Adipose tissue (tissue), 3 donors: ENCODE results near the gene PPP1R9B. TPM values are rescaled to one million over a fixed set of nuclear protein-coding genes. Genes with fewer than 3 reads are reported as not detected.

Source experiments
- H3K27ac ChIP-seq: one replicate; pipeline ENCODE4 v1.5.1; 2013; ENCODE audit warnings: low read depth, low read length
- WGBS, 3 donors: extraction: QIAGEN DNeasy Blood & Tissue Kit; methylation state at CpG; one replicate each; pipeline ENCODE4 v1.1.7; 2013; 5-methylcytosine and 5-hydroxymethylcytosine counted together
- polyA plus RNA-seq, 3 donors: library from polyadenylated mRNA; stranded (reverse); fragments of 200-250 nt; gene quantifications; one replicate each; pipeline ENCODE4 v1.2.3, GENCODE V29; 2013
- donor health status: healthy with polysubstance abuse.
- donor health status: Bipolar disorder and iron deficiency.
- donor health status: healthy.

Gene PPP1R9B
- polyA plus RNA-seq, 3 donors, result 11.8 to 48.7 (median 21.6) TPM

DNA sequence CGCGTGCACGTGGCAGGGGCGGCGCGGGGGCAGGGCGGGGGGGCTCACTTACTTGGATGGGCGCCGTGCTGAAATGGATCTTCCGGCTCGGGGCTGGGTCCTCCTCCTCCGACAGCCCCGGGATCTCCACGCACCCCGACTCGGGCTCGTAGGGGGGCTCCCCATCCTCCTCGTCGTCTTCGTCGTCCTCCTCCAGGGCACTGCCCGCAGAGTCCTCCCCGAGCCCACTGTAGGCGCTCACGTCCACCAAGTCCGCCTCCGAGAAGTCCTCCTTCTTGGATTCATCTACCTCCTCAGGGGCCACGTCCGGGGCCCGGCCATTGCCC is 1.4 kb downstream of the PPP1R9B start:
- H3K27ac ChIP-seq, result no peak overlapping the region
- 0 to 1% (median 1%) methylated on average over 27 to 30 of the region's 30 CpGs for WGBS, 3 donors

DNA sequence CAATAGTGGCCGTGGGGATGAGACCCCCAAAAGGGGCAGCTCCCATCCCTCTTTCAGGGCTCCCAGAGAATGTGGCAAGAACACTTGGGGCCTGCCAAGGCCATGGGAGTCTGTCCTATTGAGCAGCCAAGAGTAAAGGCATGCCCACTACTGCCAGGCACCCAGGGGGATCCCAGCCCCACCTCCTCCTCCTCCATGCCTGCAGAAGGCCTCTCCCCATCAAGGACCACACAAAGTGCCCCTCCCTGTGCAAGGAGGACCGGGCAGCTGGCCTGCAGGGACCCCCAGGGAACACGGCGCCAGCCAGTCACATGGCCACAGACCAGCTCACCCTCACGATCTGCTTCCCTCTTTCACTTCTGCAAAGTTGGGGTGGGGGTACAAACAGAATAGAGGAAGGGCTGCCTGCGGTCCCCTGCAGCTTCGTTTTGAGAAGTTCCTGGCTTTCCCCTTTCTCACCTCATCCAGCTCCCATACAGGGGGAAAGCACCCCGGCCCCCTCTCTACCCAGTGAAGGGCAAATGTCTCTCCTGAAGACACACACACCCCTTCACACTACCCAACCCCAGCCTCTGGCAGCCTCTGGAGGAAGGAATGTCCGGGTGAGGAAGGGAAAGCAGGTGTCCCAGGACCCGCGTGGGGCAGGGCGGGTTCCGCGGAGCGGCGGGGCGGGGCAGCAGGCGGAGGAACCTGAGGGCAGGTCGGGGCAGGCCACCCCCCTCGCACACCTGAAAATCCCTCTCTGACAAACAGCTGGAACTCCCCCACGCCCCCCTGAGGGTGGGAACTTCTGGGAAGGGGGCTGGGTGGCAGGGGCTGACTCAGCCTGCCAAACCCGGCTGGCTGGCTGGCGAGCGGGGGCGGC is 2.0 kb downstream of the PPP1R9B start:
- 1 to 3% (median 1%) methylated on average over 22 to 25 of the region's 25 CpGs for WGBS, 3 donors
- no peak overlapping the region for H3K27ac ChIP-seq

DNA sequence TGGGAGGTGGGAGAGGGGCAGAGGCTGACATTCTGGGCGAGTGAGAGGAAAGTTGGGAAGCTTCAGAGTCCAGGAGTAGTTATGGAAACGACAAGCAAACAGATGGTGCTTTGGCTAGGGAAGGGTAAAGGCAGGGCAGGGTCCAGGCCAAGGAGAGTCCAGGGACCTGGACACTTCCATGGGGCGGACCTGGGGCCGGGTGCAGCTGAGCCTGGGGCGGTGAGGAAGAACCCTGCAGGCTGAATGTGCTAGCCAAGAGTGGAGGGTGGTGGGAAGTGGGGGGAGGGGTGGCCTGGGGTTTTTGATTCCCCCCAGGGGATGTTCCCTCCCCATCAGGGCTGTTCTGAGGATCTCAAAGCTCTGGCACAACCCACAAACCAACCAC is 2.6 kb downstream of the PPP1R9B start:
- 4 to 12% (median 5%) methylated on average over 5 of the region's 5 CpGs for WGBS, 3 donors
- H3K27ac ChIP-seq, result no peak overlapping the region

DNA sequence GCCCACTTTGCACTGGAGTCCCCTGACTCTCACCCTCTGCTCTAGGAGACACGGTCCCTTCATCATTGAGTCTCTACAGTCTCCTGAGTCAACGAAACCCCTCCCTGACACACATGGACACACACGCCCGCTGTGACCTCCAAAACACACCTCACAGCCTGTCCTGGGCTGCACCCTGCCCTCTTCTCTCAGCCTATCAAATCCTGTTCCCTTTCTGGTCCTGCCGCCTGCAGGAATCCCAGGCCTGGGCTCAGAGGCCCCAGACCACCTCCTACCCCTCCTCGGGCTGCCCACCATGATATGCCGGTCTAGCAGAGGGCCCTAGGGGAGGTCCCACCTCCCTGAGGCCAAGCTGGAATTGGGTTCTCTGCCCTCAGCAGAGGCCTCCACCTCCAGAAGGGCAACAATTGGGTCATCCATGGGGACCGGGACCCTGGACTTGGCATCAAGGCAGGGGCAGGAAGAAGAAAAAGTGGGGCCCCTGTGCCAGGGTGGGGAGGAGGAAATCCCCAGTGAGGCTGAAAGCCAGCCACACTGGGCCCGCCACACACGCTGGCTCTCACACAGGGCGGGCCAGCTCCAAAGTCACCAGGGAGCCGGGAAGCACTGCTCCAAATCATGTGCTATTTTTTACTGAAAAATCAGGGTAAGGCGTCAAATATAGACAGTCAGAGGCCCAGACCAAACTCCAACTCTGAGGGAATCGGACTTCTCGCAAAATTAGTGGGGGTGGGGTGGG is 3.4 kb downstream of the PPP1R9B start:
- WGBS, 3 donors, result 33 to 39% (median 33%) methylated on average over 15 of the region's 15 CpGs
- no peak overlapping the region for H3K27ac ChIP-seq

DNA sequence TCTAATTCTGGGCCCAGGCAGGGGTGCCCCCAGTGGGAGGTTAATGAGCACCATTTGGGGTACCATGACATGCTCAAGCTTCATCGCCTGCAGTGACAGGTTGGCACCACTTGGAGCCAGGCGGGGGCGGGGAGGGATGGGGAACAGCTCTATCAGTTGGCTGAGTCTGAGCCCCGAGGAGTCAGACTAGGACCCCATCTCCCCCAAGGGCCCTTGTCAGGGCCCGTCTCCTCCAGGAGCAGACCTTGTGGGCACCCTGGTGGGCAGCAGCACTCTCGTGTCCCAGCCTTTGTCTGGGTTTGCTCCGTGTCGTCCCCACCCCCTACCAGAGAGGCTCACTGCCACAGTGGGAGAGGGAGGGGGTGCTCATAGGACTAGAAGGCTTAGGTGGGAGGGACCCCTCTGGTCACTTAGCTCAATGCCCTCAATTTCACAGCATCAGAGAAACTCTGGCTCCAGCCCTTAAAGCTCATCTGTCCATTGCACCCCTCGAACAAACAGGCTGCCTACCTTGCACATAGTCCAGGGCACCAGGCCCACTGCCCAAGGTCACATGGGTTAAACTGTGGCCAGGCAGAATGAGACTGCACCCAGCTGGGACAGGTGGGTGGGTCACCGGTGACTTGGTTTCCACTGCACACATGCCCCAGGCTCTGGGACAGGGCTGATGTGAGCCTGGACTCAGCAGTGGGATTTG is 4.1 kb downstream of the PPP1R9B start:
- WGBS, 3 donors, result 61 to 74% (median 74%) methylated on average over 10 of the region's 10 CpGs
- H3K27ac ChIP-seq, result no peak overlapping the region

DNA sequence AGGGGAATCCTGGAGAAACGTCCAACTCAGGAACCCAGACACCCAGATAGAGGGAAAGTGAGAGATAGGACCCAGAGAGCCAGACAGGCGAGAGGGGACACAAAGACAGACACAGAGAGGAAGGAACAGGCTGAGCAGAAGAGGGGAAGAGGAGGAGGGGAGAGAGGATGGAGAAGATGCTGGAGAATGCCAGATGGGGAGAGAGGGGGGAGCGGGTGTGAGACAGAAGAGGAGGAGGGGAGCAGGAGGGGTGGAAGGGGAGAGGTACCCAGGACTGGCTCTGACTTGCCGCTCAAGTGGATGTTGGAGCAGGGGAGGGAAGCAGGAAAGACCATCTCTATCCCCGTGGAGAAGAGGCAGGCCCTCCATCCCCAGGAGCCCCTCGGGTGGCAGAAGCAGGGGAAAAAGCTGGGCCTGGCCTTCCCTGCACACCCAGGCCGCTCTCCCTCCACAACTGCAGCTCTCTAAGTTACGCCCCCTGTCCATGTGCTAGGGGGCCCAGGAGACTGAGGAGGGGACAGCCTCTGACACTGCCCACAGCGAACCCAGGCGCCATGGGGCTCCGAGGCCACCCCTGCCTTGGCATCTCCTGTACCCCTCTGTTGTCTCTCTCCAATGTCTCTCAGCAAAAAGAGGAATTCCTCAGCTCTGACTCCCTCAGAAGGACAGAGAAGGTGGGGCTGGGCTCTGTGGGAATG is 4.8 kb downstream of the PPP1R9B start:
- no peak overlapping the region for H3K27ac ChIP-seq
- 62 to 80% (median 65%) methylated on average over 10 to 11 of the region's 11 CpGs for WGBS, 3 donors

DNA sequence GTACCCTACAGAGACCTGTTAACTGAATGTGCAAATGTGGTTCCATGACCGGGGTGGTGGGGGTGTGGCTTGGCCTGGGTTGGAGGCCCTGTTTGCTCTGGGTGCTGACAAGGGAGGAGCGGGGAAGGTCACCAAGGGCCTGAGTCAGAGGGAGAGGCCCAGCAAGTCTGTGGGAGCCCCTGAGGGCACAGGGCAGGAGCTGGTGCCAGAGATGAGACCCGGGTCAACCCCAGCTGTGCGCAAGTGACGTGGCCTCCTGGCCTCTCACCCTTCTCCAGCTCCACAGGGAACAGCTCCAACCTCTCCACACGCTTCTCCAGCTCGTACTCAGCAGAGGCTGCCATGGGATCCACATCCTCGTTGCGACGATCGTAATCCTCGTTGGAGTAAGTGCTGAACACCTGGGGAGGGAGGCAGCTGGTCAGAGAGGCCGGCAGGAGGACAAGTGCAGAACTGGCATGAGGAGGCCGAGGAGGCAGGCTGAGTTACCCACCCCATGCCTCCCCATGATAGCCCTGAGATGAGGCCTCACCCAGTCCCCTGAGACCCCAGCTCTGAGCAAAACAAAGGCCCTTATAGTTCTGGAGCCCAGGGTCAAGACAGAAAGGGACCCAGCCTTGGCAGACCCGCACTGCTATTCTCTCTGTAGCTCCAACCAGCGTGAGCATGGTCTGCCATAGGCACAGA is 5.5 kb downstream of the PPP1R9B start:
- WGBS, 3 donors, result 56 to 70% (median 69%) methylated on average over 16 of the region's 16 CpGs
- H3K27ac ChIP-seq, result no peak overlapping the region

DNA sequence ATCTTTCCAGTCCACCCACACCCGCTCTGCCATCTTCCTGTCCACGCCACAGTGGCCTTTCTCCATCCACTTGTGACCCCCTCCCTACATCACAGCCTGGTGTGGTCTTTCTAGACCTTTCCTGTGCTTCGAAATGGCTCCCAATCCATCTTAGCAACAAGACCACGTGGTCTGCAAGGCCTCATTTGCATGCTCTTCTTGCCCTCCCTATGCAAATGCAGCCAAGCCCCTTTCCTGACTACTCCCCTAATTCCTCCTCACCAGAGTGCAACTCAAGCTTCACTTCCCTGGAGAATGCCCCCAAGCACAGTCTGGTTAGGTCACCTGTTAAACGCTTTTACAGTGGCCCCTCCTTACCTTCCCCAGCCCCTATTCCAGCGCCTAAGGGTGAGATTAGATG is 6.1 kb downstream of the PPP1R9B start:
- 72 to 84% (median 79%) methylated on average over 6 of the region's 6 CpGs for WGBS, 3 donors

DNA sequence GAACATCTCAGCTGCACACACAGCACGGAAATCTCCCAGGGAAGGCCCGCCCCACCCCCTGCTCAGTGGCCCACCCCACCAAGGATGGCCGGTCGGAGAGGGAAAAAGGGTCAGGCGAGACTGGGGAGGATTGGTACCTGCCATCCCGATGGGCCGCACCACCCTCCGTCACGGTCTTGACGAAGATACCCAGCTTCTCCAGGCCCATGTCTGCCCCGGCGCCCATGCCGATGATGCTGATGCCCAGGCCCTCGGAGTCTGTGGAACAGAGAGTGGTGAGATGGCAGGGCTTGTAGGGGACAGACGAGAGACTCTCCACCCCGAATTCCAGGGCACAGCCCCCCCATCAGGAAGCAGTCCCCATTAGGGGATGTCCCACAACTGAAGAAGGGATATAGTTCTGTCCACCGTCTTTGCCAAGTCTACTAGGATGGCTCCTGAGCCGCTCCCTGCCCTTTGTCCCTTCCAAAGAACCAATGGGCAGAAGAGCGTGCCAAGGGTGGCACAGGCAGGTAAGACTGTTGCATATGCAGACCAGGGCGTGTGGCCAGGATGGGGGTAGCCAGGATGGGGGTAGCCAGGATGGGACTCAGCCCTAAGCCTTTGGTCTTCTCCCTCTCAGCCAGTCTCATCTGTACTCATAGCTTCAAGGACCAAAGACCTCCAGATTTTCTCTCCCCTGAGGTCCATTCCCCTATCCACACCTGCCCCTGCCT is 6.9 kb downstream of the PPP1R9B start:
- WGBS, 3 donors, result 91 to 93% (median 93%) methylated on average over 18 to 20 of the region's 20 CpGs
- H3K27ac ChIP-seq, result no peak overlapping the region

More for the DNA sequence above, 6.1 kb downstream of the PPP1R9B start:
- no peak overlapping the region for H3K27ac ChIP-seq

DNA sequence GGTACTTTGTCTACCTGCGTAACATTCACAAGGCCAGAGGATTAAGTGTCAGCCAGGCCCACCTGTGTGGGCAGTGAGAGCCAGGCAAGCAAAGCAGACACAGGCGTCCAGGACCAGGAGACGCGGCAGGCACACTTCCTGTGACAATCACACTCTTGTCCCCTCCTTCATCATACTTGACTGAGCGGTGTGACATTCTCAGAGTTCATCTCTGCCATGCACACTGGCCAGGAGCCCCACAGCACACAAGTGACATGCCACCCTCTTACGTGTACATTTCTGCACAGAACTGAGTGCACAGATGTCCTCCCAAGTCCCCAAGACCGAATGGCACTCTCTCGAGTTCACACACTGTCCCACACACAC is 8.7 kb downstream of the PPP1R9B start:
- 60 to 78% (median 61%) methylated on average over 8 of the region's 8 CpGs for WGBS, 3 donors
- no peak overlapping the region for H3K27ac ChIP-seq

DNA sequence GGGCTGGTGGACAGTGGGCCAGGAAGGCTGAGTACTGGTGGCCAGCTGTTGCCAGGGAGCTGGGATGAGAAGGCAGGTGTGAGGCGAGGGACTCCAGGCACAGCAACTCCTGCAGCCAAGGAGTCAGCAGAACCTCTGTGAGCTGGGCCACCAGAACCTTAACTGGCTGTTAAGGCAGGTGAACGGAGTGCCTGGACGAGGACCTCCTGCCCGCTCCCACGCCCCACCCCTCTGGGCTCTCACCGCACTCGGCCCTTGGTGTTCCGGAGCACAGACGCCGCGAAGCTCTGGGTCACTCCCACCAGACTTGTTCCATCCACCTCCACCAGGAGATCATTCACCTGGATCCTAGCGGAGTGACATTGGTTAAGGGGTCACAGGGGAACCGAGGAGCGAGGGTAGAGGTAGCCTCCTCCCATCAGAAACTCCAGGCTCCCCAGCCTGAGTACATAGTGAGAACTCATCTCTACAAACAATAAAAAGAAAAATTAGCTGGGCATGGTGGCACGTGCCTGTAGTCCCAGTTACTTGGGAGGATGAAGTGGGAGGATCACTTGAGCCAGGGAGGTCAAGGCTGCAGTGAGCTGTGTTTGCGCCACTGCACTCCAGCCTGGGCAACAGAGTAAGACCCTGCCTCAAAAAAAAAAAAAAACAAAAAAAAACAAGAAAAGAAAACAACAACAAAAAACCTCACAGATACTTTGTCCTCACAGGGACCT is 9.3 kb downstream of the PPP1R9B start:
- no peak overlapping the region for H3K27ac ChIP-seq
- 82 to 90% (median 87%) methylated on average over 16 of the region's 16 CpGs for WGBS, 3 donors

DNA sequence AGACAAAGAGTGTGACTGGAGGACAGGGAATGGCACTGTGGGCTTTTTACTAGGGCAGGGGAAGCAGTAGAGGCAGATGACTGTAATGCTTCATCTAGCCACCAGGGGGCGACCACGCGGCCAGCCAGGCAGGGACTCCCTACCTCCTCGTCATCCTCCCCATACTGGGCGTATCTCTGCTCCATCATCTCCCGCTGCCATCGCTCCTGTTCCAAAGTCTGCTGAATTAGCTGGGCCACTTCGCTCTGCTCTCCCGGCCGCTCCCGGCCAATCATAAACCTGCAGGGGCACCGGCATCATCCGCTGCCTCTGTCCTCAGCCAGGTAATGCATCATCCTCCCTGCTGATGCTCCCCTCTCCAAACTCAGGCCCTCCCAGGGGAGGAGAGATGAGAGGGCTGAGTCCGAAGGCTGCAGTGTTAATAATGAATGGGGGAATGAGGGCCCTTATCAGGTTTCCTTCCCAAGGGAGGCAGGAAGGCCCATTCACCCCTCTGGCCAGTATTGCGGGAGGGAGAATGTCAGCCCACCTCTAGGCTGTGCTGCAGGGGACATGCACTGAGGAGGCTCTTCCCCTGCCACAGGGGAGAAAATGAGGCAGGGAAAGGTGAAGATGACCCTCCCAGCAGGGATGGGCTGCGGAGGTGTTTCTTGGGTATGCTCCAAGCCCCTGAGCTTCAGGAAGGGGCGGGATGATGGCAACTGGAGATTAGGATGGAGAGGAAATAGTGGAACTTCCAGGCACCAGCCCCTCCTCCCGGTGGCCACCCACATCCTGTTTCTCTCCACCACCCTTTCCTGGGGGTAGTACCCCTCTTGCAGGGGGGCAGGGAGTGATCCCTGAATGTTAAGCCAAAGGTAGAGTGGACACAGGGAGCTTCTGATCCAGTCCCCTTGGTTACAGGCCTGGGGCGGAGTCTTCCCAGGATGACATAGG is 10.3 kb downstream of the PPP1R9B start:
- WGBS, 3 donors, result 24 to 46% (median 30%) methylated on average over 19 of the region's 19 CpGs
- no peak overlapping the region for H3K27ac ChIP-seq

DNA sequence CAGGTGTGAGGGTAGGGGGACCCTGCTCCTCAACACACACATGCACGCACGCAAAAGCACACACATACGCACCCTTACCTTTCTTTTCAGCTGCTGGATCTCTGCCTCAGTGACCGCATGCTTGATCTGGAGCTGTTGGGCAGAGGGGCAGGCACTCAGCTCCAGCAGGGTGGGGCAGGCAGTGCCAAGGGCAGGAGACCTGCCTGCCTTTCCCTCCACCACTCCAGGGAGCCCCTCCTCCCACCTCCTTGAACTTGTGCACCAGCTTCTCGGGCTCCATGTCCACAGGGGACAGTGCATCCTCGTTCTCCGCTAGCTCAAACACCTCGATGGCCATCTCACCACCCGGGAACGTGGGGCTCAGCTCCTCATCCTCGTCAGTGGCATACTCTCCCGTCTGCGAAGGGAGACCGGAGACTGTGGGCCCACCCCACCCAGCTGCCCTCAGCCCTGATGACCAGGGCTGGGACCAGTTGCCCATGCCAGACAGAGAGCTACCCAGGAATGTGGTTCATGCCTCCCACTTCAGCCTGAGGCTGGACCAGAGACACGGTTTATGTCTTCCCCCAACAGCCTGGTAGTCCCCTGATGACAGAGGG is 11.2 kb downstream of the PPP1R9B start:
- no peak overlapping the region for H3K27ac ChIP-seq
- WGBS, 3 donors, result 87 to 88% (median 87%) methylated on average over 15 of the region's 15 CpGs

DNA sequence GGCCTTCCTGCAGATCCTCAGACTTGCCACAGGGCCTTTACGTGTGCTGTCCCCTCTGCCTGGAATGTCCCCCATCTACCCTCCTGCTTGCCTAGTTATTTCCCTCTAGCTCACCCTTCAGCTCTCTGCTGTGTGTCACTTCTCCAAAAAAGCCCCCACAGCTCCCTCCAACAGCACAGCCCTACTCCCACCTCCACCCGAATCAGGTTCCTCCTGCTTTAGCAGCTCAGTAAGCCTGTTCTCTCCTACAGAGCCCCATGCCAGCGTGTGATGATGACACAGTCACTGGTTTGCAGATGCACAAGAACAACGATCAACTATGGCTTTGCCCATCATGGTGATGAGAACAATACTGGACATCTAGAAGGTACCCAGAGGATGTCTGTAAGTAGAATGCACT is 13.4 kb downstream of the PPP1R9B start:
- 89 to 96% (median 90%) methylated on average over 4 of the region's 4 CpGs for WGBS, 3 donors
- no peak overlapping the region for H3K27ac ChIP-seq

DNA sequence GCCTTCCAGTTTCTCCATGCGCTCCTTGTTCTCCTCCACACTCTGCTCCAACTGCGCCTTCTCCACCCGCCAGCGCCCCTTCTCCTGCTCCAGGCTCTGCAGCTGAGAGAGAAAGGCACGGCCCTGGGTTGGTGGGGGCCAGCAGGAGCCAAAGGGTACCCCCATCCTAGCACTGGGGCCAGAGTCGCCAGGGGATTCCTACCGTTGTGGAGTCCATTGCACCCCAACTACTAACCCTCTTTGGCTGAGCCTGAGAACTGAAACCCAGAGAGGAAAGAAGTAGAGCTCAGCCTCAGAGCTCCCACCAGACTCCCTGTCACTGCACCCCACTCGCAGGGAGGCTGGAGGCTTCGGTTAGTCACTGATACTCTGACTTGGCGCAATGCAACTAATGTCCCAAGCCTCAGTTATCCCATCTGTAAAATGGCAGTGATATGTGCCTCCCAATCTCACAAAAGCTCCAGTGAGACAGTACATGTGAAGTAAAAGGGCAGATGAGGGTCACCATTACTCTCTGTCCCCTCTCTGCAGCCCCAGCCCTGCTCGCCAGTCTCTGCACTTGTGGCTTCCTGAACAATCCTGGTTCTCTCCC is 14.3 kb downstream of the PPP1R9B start:
- no peak overlapping the region for H3K27ac ChIP-seq
- WGBS, 3 donors, result 93 to 95% (median 93%) methylated on average over 11 of the region's 11 CpGs
